NCI-H1417 treated with DMSO at 0.1 percent for 48 hours (cell line): ENCODE results near the gene ACACA.
"Not testable (repeated sequence)": the region's sequence is repeated elsewhere in the genome, so short reads cannot be mapped to it uniquely, and the experiment has no call there.

ENCODE experiments used
- DNase-seq: peaks from one replicate; lab custom pipeline; 2025; lab: John Stamatoyannopoulos, UW

Gene ACACA

GRCh38 chr17:37393352-37393751 lies 13.3 kb downstream of the ACACA start:
- DNase-seq = no peak

GRCh38 chr17:37392024-37392590 lies 14.5 kb downstream of the ACACA start:
- no peak for DNase-seq

- no peak for DNase-seq
These were observed 15.5 kb downstream of the ACACA start for GRCh38 chr17:37391146-37391545.

- DNase-seq = no peak
These were observed 17.5 kb downstream of the ACACA start for GRCh38 chr17:37389160-37389559.

- no peak for DNase-seq
These were observed 18.4 kb downstream of the ACACA start for GRCh38 chr17:37388266-37388665.

GRCh38 chr17:37386462-37386861 lies 20.2 kb downstream of the ACACA start:
- DNase-seq = no peak

GRCh38 chr17:37385474-37385990 lies 21.1 kb downstream of the ACACA start:
- DNase-seq = no peak

GRCh38 chr17:37384560-37385149 lies 22.0 kb downstream of the ACACA start:
- DNase-seq = no peak

- DNase-seq = no peak
These were observed 24.6 kb downstream of the ACACA start for GRCh38 chr17:37382056-37382455.

GRCh38 chr17:37375706-37376105 lies 30.9 kb downstream of the ACACA start, which contains the start of gene C17orf78:
C17orf78 (plus strand) TSS chr17:37375985; CDS start chr17:37376093, 108 bp downstream.
- no peak for DNase-seq

GRCh38 chr17:37373530-37374159 lies 33.0 kb downstream of the ACACA start:
- DNase-seq = peak; percentile 17

- DNase-seq = no peak
These were observed 38.1 kb downstream of the ACACA start for GRCh38 chr17:37368577-37368976.

- DNase-seq = no peak
These were observed 41.0 kb downstream of the ACACA start for GRCh38 chr17:37365589-37365988.

GRCh38 chr17:37361543-37361942 lies 45.1 kb downstream of the ACACA start:
- DNase-seq = no peak

- DNase-seq = no peak
These were observed 46.0 kb downstream of the ACACA start for GRCh38 chr17:37360632-37361031.

- DNase-seq = no peak
These were observed 46.9 kb downstream of the ACACA start for GRCh38 chr17:37359682-37360188.

- DNase-seq = peak; percentile 32
These were observed 47.6 kb downstream of the ACACA start for GRCh38 chr17:37358830-37359681.

- DNase-seq = peak; percentile 7
These were observed 48.4 kb downstream of the ACACA start for GRCh38 chr17:37358098-37358829.

- not testable (repeated sequence) for DNase-seq
These were observed 49.7 kb downstream of the ACACA start for GRCh38 chr17:37356796-37357569.

- not testable (repeated sequence) for DNase-seq
These were observed 59.7 kb downstream of the ACACA start for GRCh38 chr17:37346863-37347402.
